Suprapubic skin (tissue), 3 donors: Measurements from ENCODE around the gene BFSP2.

Experiments
- CTCF ChIP-seq, 2 donors: fragments of 200-600 bp in 1 of 2; fragments of 450-650 bp in 1 of 2; sonication (generic) in 1 of 2; IDR thresholded peaks; one replicate each; pipeline ENCODE4 v1.5.1; 2016 to 2019; ENCODE audit warnings: antibody characterized with exemption in 2 of 2, mild to moderate bottlenecking in 1 of 2, moderate library complexity in 1 of 2
- POLR2A ChIP-seq, 2 donors: fragments of 450-650 bp; IDR thresholded peaks; one replicate each; pipeline ENCODE4 v1.6.1; 2017; ENCODE audit warnings: antibody characterized with exemption in 2 of 2, mild to moderate bottlenecking in 2 of 2, moderate library complexity in 2 of 2

GRCh38 chr3:133489466-133490085 lies 89.7 kb downstream of the BFSP2 start:
- TF ChIP-seq POLR2A (IDR thresholded peaks at IDR 0.05) (no peak), CTCF (IDR thresholded peaks at IDR 0.05) (no peak)
